ENCODE results near the gene NOXA1.

NOXA1 gene

DNA sequence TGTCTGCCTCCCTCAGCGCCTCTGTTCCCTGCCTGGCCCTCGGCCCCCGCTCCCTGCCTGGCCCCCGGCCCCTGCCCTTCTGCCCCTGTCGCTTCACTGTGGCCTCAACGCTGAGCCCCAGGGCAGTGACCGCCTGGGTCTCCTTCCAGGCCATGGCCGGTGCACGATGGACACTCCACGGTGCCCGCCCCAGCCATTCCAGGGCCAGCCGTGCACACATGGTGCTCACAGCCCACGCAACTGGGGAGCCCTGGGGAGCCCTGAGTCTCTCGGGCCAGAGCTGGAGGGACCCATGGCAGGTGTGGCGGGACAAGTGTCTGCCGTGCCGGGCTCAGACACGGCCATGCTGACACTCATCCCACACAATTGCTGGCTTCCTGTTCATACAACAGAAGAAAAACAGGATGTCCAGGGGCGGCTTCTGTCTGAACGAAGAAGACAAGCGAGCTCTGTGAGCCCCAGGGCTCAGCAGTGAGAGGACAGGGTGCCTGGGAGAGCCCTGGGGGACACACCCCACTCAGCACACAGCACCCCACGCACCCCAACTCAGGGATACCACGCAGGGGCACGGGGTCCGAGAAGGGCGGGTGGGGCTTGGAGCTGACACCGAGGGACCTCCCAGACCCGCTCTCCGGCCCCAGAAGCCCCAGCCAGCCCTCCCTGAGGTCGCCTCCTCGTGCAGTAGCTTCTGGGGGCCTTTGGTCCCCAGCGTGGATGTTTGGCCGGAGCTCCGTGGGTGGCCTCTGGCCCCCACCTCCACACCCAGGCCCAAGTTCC, 35.9 kb upstream of the NOXA1 start:
- DNase-seq (ENCODE audit: low read depth, low spot score), result no peak

DNA sequence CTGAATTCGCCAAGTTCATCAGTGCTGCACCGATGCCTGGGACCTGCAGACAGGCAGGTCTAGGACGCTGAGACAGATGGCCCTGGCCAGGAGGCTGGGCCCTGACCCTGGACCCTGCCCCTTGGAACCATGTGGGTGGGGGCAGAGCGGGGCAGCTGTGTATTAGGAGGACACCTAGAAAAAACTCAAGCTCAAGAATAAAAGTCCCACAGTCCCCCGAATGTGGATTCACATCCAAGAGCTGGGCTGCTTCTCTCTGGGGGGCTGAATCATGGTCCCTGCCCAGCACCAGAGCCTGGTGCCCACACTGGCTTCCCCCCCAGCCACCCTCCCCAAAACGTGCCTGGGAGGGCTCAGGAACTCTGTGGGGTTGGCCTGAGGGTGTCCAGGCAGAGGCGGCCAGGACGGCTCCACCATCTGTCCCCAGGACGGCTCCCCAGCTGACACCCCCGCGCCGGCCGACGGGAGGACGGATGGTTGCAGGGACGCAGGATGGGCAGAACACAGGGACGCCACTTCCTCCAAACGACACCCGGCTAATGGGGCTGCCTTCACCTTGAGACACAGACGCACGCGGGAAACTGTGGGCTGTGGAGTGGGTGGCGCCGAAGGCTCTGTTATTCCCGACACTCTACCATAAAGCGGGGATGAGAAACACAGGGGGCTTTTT, 35.2 kb upstream of the NOXA1 start:
- DNase-seq (ENCODE audit: low read depth, low spot score), result no peak
- H3K4me3 ChIP-seq (ENCODE audit: low read length), result no peak overlapping the region

More for the DNA sequence above, 35.9 kb upstream of the NOXA1 start:
- no peak overlapping the region for H3K4me3 ChIP-seq (ENCODE audit: low read length)

DNA sequence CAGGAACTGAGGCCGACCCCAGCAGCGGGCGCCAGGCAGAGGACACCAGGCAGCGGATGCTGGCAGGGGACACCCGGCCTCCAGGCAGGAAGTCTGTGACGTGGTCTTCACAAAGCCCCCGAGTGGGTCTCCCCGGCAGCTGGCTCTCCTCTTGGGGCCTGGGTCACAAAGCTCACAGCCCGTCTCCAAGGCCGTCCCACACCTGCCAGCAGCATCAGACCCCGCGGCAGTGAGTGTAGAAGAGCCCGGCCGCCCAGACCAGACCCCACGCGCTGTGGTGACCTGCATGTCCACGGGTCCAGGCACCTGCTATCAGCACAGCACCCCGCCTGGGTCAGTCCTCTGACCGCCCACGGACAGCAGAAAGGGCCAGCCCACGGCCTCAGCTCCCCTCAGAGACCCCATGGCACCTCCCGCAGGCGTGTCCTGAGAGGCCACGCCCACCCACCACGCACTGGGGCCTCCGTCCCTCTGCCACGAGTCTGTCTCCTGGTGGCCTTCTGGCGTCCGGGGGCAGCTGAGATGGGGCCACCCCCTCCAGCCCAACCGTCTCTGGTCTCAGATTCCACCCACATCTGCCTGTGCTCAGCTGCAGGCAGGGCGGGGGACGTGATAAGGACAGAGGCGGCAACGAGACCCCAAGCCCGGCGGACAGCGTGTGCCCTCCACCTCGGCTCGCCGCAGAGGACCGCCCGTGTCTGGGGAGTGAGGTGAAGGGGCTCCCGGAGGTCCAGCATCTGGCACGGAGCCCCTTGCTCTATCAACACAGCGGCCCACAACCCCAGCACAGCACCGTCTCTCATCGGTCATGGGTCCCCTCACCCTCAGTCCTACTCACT, 34.4 kb upstream of the NOXA1 start:
- H3K4me3 ChIP-seq (ENCODE audit: low read length), result no peak overlapping the region
- no peak for DNase-seq (ENCODE audit: low read depth, low spot score)

DNA sequence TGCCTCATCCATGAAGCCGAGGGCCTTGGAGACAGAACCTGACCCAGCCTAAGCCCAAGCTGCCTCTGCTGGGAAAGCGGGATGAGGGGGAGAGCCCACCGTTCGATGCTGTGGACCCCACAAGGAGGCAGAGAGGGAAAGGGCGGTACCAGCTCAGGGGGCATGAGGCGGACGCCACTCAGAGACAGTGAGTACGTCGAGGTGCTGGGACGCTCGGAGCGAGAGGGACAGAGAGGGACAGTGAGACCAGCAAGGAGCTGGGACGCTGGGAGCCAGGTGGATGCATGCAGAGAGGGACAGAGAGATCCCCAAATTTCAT, 33.8 kb upstream of the NOXA1 start:
- H3K4me3 ChIP-seq (ENCODE audit: low read length), result no peak overlapping the region
- DNase-seq (ENCODE audit: low read depth, low spot score), result no peak

DNA sequence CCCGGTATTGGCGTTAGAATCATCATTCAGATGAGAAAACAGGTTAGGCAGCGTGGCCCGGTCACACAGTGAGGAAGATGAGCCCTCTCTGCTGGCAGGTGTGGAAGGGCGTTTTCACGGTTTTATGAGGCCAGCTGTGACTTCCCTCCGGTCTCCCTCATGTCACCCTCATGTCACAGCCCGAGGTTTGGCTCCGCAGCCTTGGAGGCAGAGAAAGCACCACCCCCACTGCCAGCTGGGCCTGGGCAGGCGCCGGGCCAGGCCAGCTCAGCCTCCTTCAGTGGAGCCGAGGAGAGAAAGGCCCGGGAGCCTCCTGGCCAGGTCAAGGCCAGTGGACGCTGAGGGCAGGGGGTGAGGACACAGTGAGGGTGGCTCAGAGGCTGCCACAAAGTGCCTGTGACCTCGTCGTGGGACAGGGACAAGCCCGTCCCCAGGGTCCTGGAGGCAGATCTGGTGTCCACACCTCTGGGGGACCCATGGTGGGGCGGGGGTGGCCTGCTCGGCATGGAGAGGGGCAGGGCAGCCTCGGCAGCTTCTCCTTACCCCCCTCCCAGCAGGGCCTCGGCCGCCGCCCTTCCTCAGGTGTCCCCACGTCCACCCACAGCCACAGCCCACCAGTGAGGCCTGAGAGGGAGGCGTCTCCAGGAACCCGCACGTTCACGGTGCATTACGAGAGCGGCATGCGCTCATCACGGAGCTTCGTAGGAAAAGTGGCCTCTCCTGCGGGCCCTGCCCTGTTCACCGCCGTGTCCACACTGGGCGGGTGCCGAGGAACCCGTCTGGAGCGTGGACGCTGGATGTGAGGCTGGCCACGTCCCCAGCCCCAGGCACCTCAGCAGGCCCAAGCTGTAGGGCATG, 32.4 kb upstream of the NOXA1 start:
- no peak for DNase-seq (ENCODE audit: low read depth, low spot score)

DNA sequence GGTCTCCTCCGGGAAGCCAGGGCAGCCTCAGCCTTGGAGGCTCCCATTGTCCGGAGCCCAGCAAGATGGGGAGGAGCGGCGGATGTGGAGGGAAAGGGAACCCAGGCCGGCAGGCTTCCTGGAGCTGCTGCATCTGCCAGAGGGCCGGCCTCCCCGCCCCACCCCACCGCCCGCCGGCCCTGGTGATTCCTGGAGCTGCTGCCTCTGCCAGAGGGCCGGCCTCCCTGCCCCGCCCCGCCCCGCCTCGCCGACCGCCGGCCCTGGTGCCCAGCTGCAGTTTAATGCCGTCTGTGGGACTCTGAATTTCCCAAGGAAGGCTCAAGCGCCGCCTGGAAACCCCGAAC, 31.8 kb upstream of the NOXA1 start:
- DNase-seq (ENCODE audit: low read depth, low spot score), result no peak
- H3K4me3 ChIP-seq (ENCODE audit: low read length), result no peak overlapping the region

More for the DNA sequence above, 32.4 kb upstream of the NOXA1 start:
- no peak overlapping the region for H3K4me3 ChIP-seq (ENCODE audit: low read length)

GRCh38 chr9:137392232-137393007, 30.8 kb upstream of the NOXA1 start:
- no peak overlapping the region for H3K4me3 ChIP-seq (ENCODE audit: low read length)
- no peak for DNase-seq (ENCODE audit: low read depth, low spot score)

- H3K4me3 ChIP-seq (ENCODE audit: low read length), result no peak overlapping the region
- no peak for DNase-seq (ENCODE audit: low read depth, low spot score)
Observed at GRCh38 chr9:137393176-137394150, 29.7 kb upstream of the NOXA1 start.

DNA sequence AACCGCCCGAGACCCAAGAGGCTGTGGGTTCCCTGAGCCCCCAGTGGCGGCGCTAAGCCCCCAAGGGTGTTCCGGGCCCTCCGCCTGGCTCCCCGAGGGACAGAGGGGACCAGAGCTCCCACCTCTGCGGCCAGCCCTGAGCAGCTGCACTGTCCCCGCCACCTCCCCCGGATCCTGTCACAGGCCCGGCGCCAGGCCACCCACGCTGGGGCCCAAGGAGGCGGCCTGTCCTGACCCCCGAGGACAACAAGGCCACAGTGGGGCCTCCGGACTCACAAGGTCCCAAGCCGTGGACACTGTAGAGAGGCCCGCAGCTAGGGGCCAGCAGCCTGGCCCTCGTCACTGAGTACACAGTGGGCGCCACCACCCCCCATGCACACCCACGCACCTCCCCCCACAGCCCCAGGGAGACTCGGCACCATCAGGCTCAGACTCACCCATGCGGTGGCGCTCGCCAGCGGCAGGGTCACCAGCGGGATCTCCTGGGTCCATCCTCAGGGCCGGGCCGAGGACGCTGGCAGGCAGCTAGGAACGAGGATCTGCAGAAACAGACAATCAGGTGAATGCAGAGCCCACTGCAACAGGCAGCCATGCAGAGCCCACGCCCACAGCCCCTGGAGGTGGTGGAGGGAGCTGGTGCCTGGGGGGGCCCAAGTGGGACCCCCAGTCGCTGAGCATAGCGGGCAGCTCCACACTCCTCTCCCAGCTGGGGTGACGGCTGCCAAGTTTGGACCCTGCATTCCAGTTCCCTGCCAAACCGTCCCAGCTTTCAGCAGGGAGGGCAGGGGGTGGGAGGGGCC, 28.1 kb upstream of the NOXA1 start:
- no peak overlapping the region for H3K4me3 ChIP-seq (ENCODE audit: low read length)
- no peak for DNase-seq (ENCODE audit: low read depth, low spot score)

- DNase-seq (ENCODE audit: low read depth, low spot score), result no peak
- no peak overlapping the region for H3K4me3 ChIP-seq (ENCODE audit: low read length)
Observed at GRCh38 chr9:137395666-137396010, 27.6 kb upstream of the NOXA1 start.

- DNase-seq (ENCODE audit: low read depth, low spot score), result no peak
Observed at GRCh38 chr9:137396227-137396626, 27.0 kb upstream of the NOXA1 start.

DNA sequence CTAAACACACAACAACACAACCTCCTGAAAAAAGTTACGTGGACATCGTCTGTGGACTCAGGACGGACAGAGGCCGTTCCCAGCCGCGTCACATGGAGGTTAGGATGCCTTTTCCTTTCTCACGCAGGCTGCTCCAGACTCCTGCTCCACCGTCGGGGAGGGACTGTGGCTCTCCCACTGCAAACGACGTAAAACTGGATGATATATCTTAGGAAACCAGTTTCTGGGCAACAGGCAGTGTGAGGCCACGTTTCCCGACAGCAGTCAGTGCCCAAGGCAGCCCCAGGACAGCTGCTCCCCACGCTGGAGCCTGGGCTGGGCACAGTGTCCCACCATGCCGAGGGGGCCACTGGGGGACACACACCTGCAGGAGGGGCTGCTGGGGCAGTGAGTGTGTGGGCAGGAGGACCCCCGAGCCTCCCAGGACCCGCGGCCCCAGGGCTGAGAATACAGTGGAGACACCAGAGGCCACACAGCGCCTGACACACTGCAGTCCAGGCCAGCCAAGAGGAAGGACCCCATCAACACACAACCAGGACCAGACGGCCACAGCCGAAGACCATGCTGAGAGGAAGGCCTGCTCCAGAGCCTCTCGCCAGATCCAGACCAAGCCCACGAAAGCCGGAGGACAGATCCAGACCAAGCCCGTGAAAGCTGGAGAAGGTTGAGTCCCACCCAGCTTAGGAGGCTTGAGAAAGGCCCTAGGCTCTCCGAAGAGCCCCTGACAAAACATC, 26.4 kb upstream of the NOXA1 start:
- no peak for DNase-seq (ENCODE audit: low read depth, low spot score)
- H3K4me3 ChIP-seq (ENCODE audit: low read length), result no peak overlapping the region

More at GRCh38 chr9:137396227-137396626, 27.0 kb upstream of the NOXA1 start:
- H3K4me3 ChIP-seq (ENCODE audit: low read length), result no peak overlapping the region

DNA sequence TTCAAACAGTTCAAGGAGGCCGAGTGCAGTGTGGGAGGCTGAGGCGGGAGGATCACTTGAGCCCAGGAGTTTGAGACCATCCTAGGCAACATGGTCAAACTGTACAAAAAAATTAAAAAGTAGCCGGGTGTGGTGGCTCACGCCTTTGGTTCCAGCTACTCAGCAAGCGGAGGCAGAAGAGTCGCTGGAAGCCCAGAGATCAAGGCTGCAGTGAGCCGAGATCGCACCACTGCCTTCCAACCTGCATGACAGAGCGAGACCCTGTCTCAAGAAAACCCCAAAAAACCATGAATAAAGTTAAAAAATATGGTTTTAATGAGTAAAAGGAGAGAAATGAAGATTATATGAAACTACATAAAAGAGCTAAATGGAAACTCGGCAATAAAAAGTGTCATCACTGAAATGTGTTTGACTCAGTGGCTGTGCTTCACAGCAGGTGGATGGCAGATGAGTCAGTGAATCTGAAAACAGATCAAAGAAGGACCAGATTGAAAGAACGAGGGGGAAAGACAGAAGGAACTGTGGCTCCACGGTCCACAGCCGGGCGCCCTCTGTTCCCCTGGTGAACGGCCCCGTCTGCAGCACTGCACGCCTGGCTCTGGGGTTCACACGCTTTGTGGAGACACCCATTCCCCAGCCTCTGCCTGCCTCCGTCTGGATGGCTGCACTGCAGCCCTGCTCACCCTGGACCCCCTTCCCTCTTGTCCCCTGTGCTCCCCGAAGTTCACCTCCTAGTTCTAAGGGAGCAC, 25.3 kb upstream of the NOXA1 start:
- H3K4me3 ChIP-seq (ENCODE audit: low read length), result no peak overlapping the region
- DNase-seq (ENCODE audit: low read depth, low spot score), result no peak

GRCh38 chr9:137398561-137399468, 24.4 kb upstream of the NOXA1 start:
- no peak overlapping the region for H3K4me3 ChIP-seq (ENCODE audit: low read length)
- no peak for DNase-seq (ENCODE audit: low read depth, low spot score)

- DNase-seq (ENCODE audit: low read depth, low spot score), result no peak
- H3K4me3 ChIP-seq (ENCODE audit: low read length), result no peak overlapping the region
Observed at GRCh38 chr9:137402746-137403145, 20.4 kb upstream of the NOXA1 start.

All from Jurkat, Clone E6-1 (cell line).